Stimulated activated CD8-positive, alpha-beta memory T cell treated with anti-CD3 and anti-CD28 coated beads, Interleukin-4, amount 100 ng/mL, for 48 hours (primary cell): ENCODE results near the gene NTF4.

Experiments used
- DNase-seq: peaks from one replicate; pipeline ENCODE4 v3.0.0-alpha.2; 2020

Gene NTF4

GRCh38 chr19:49064768-49065611 is at the start of gene NTF4:
TSS of gene NTF4 (minus strand) at chr19:49064818. CDS start at chr19:49061997, 2,821 bp downstream.
- DNase-seq: no peak

- peak; percentile 78 for DNase-seq
Measured at GRCh38 chr19:49113762-49114629, 49.4 kb upstream of the NTF4 start, which contains the start of gene LIN7B. TSS of gene LIN7B (plus strand) at chr19:49114370. CDS start at chr19:49114405, 35 bp downstream.

GRCh38 chr19:49111218-49111998 is 46.8 kb upstream of the NTF4 start:
- no peak for DNase-seq

GRCh38 chr19:49110567-49110966 is 45.9 kb upstream of the NTF4 start:
- no peak for DNase-seq

- DNase-seq: no peak
Measured at GRCh38 chr19:49109569-49110233, 45.1 kb upstream of the NTF4 start.

- no peak for DNase-seq
Measured at GRCh38 chr19:49109051-49109450, 44.4 kb upstream of the NTF4 start.

- DNase-seq: no peak
Measured at GRCh38 chr19:49107625-49108459, 43.2 kb upstream of the NTF4 start.

GRCh38 chr19:49106648-49107135 is 42.1 kb upstream of the NTF4 start:
- peak; percentile 82 for DNase-seq

- no peak for DNase-seq
Measured at GRCh38 chr19:49104229-49104864, 39.7 kb upstream of the NTF4 start.

GRCh38 chr19:49103331-49104085 is 38.9 kb upstream of the NTF4 start:
- no peak for DNase-seq

- DNase-seq: no peak
Measured at GRCh38 chr19:49102303-49102702, 37.7 kb upstream of the NTF4 start.

- DNase-seq: no peak
Measured at GRCh38 chr19:49101160-49101559, 36.5 kb upstream of the NTF4 start.

GRCh38 chr19:49098795-49099194 is 34.2 kb upstream of the NTF4 start:
- DNase-seq: no peak

GRCh38 chr19:49097453-49098288 is 33.1 kb upstream of the NTF4 start:
- DNase-seq: peak; percentile 80

GRCh38 chr19:49094505-49095482 is 30.2 kb upstream of the NTF4 start:
- DNase-seq: no peak

GRCh38 chr19:49092686-49093085 is 28.1 kb upstream of the NTF4 start:
- DNase-seq: no peak

GRCh38 chr19:49091391-49092038 is 26.9 kb upstream of the NTF4 start:
- no peak for DNase-seq
